ENCODE data around the gene DCAF8. TPM values are rescaled to one million over a fixed set of nuclear protein-coding genes. Genes with fewer than 3 reads are reported as not detected.

The DCAF8 gene
- total RNA-seq, 1 experiment from 2014 or later: 126 TPM

DNA sequence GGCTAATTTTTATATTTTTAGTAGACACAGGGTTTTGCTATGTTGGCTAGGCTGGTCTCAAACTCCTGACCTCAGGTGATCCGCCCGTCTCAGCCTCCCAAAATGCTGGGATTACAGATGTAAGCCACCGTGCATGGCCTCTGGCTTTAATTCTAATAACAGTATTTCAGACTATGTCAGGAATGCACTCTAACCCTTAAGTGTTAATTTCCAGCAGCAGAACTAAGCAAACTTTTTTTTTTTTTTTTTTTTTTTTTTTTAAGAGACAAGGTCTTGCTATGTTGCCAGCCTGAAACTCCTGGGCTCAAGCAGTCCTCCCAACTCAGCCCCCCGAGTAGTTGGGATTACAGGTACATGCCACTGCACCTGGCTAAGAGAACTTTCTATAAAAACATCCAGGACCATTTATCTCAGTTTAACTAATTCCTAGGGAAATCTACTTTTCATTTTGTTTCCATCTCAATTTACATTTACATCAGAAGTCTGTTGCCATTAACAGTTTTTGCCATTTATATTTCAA lies 6.5 kb downstream of the DCAF8 start:
- intact Hi-C loops (cut with micrococcal nuclease; ENCODE audit: unreplicated experiment): no loop called here
- H3K27ac Mint-ChIP-seq (ENCODE audit: unreplicated experiment): no peak overlapping the region
- no TSS peak for BruUV-seq (replicated peaks)

DNA sequence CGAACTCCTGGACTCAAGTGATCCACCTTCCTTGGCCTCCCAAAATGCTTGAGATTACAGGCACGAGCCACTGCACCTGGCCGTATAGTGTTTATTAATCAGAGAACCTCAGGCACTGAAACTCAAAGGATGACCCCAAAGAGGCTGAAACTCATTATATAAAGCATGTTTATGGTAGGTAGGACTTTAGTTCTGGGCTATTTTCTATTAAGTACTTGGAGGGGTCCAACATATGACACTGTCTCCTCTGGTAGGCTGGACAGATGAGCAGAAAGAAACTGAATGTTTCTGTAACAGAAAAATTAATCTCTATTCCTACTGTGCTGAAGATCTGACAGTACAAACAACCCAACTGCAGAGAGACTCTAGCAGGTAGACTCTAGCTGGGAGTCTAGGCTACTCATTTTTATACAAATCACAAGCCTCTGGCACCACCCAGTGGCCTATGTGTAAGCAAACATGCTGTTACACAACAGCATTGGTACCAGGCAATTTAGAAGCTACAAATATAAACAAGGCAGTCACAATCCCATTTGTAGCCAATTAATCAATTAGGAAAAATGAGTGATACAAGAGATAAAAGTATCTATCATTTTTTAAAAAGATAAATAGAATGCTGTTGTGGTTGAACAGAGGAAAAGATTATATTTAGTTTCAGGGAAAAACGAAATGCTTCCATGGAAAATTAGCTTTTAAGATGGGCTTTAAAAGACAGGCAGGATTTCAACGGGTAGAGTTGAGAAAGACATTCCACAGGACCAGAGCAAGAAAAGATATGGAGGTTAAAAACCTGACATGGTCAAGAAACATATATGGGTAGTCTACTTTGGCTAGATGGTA lies 10.4 kb downstream of the DCAF8 start:
- peak; percentile 61 for DNase-seq
- no peak overlapping the region for H3K27ac Mint-ChIP-seq (ENCODE audit: unreplicated experiment)
- intact Hi-C loops (cut with micrococcal nuclease; ENCODE audit: unreplicated experiment): loop anchor here (1.0 kb wide), 3 partner anchors 59 to 206 kb away; no protein-coding TSS in a partner anchor
- peaks cover 7% of the 10 kb centered on the region for H3K4me1 Mint-ChIP-seq (ENCODE audit: low read depth, unreplicated experiment)
- H3K27me3 Mint-ChIP-seq (ENCODE audit: unreplicated experiment): no peaks in the 10 kb centered on the region
- H3K36me3 Mint-ChIP-seq (ENCODE audit: insufficient read depth, unreplicated experiment): peaks cover 4% of the 10 kb centered on the region
- no peak overlapping the region for H3K4me3 Mint-ChIP-seq (ENCODE audit: low read depth, unreplicated experiment)
- H3K9me3 Mint-ChIP-seq (ENCODE audit: low read depth, unreplicated experiment): no peaks in the 10 kb centered on the region
- CTCF ChIA-PET: interaction anchor here (0.6 to 3.1 kb wide), 17 partner anchors 9 to 216 kb away, joined by 3 to 54 read pairs (median 4); partner anchors contain the start of genes CASQ1 and DCAF8
- TF ChIP-seq, protein P1, sequence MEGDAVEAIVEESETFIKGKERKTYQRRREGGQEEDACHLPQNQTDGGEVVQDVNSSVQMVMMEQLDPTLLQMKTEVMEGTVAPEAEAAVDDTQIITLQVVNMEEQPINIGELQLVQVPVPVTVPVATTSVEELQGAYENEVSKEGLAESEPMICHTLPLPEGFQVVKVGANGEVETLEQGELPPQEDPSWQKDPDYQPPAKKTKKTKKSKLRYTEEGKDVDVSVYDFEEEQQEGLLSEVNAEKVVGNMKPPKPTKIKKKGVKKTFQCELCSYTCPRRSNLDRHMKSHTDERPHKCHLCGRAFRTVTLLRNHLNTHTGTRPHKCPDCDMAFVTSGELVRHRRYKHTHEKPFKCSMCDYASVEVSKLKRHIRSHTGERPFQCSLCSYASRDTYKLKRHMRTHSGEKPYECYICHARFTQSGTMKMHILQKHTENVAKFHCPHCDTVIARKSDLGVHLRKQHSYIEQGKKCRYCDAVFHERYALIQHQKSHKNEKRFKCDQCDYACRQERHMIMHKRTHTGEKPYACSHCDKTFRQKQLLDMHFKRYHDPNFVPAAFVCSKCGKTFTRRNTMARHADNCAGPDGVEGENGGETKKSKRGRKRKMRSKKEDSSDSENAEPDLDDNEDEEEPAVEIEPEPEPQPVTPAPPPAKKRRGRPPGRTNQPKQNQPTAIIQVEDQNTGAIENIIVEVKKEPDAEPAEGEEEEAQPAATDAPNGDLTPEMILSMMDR (IDR thresholded peaks at IDR 0.05; ENCODE audit: unreplicated experiment): peak; percentile 70
- BruUV-seq (replicated peaks): no TSS peak

More for the DNA sequence above, 6.5 kb downstream of the DCAF8 start:
- no peak for DNase-seq
- no peaks in the 10 kb centered on the region for H3K9me3 Mint-ChIP-seq (ENCODE audit: low read depth, unreplicated experiment)
- no peaks in the 10 kb centered on the region for H3K27me3 Mint-ChIP-seq (ENCODE audit: unreplicated experiment)
- TF ChIP-seq, protein P1 (IDR thresholded peaks at IDR 0.05; ENCODE audit: unreplicated experiment): no peak
- CTCF ChIA-PET: no interaction called here
- H3K4me3 Mint-ChIP-seq (ENCODE audit: low read depth, unreplicated experiment): no peak overlapping the region
- peaks cover 9% of the 10 kb centered on the region for H3K4me1 Mint-ChIP-seq (ENCODE audit: low read depth, unreplicated experiment)
- peaks cover 8% of the 10 kb centered on the region for H3K36me3 Mint-ChIP-seq (ENCODE audit: insufficient read depth, unreplicated experiment)

DNA sequence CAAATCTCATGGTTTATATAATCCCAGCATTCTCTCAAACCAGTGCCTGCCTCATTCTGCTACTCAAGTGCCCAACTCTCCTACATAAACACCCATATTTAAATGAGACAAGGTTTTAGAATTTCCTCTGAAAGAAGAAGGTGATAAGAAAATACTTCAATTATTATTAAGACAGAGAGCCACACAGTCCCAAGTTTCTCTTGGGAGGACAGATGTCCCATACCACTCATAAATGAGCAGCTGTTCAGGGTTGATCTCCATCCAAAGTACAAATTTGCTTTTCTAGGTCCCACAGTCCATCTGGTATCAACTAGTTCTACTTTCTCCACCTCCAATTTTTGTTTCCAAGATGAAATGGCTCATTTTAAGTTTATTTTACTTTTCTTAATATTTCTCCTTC lies 11.3 kb downstream of the DCAF8 start:
- H3K9me3 Mint-ChIP-seq (ENCODE audit: low read depth, unreplicated experiment): no peaks in the 10 kb centered on the region
- no peaks in the 10 kb centered on the region for H3K27me3 Mint-ChIP-seq (ENCODE audit: unreplicated experiment)
- no peak overlapping the region for H3K4me3 Mint-ChIP-seq (ENCODE audit: low read depth, unreplicated experiment)
- intact Hi-C loops (cut with micrococcal nuclease; ENCODE audit: unreplicated experiment): no loop called here
- peaks cover 4% of the 10 kb centered on the region for H3K36me3 Mint-ChIP-seq (ENCODE audit: insufficient read depth, unreplicated experiment)
- no peak for DNase-seq
- CTCF ChIA-PET: interaction anchor here (1.6 to 3.1 kb wide), 4 partner anchors 40 to 193 kb away, joined by 3 to 54 read pairs (median 28); no protein-coding TSS in a partner anchor
- no peak overlapping the region for H3K27ac Mint-ChIP-seq (ENCODE audit: unreplicated experiment)
- peaks cover 10% of the 10 kb centered on the region for H3K4me1 Mint-ChIP-seq (ENCODE audit: low read depth, unreplicated experiment)
- TF ChIP-seq, protein P1 (IDR thresholded peaks at IDR 0.05; ENCODE audit: unreplicated experiment): no peak
- BruUV-seq (replicated peaks): no TSS peak

DNA sequence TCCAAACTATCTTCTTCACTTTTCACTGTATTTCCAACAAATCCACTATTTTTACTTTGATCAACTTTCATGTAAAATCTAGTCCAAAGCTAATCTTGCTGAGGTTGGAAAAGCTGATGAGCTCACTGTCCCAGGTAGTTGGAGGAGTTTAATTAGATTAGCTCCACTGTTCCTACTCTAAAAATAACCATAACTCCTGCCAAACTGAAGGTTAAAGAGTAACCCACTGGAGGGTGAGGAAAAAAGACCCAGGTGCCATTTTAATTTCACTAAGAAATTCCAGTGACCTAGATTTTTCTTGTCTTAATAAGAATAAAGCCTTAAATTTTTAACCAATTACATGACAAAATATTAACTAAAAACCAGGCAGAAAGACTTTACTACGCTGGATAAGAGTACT lies 15.3 kb downstream of the DCAF8 start:
- Mint-ChIP-seq H3K4me1 (ENCODE audit: low read depth, unreplicated experiment) (peaks cover 10% of the 10 kb centered on the region), H3K27me3 (ENCODE audit: unreplicated experiment) (no peaks in the 10 kb centered on the region), H3K4me3 (ENCODE audit: low read depth, unreplicated experiment) (no peak overlapping the region), H3K9me3 (ENCODE audit: low read depth, unreplicated experiment) (no peaks in the 10 kb centered on the region), H3K27ac (ENCODE audit: unreplicated experiment) (no peak overlapping the region), H3K36me3 (ENCODE audit: insufficient read depth, unreplicated experiment) (no peaks in the 10 kb centered on the region)
- BruUV-seq (replicated peaks): no TSS peak
- no peak for DNase-seq
- CTCF ChIA-PET: interaction anchor here (0.8 kb wide), 1 partner anchor 13 kb away, joined by 3 read pairs; no protein-coding TSS in a partner anchor
- TF ChIP-seq, protein P1 (IDR thresholded peaks at IDR 0.05; ENCODE audit: unreplicated experiment): no peak
- intact Hi-C loops (cut with micrococcal nuclease; ENCODE audit: unreplicated experiment): no loop called here
